Measurements from ENCODE around the gene TOX2. TPM values are rescaled to one million over a fixed set of nuclear protein-coding genes. Genes with fewer than 3 reads are reported as not detected.

The TOX2 gene
- total RNA-seq, 2 donors from 2014 or later = 1.1 to 3.5 TPM

DNA sequence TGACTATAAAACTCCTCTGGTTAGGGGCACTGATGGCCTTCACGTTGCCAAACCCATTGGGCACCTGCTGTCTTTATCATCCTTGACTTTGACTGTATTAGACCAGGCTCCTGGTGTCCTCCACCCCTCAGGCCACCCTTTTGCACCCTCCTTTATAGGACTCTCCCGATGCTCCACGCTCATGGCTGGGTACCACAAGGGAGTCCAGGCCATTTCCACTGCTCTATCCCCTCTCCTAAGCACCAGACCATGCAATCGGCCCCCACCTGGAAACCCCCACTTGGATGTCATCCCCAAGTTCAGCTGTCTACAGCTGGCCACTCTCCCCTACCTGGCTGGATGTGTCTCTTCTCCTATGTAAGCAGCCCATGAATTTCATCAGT is 115.2 kb downstream of the TOX2 start:
- Mint-ChIP-seq H3K4me1 (peaks cover 13% of the 10 kb centered on the region), H3K27me3 (peaks cover 5% of the 10 kb centered on the region), H3K27ac (no peak overlapping the region), H3K36me3 (ENCODE audit: low read depth) (no peaks in the 10 kb centered on the region), H3K9me3 (no peaks in the 10 kb centered on the region), H3K4me3 (no peak overlapping the region)
- no peak for ATAC-seq (replicated peaks)

DNA sequence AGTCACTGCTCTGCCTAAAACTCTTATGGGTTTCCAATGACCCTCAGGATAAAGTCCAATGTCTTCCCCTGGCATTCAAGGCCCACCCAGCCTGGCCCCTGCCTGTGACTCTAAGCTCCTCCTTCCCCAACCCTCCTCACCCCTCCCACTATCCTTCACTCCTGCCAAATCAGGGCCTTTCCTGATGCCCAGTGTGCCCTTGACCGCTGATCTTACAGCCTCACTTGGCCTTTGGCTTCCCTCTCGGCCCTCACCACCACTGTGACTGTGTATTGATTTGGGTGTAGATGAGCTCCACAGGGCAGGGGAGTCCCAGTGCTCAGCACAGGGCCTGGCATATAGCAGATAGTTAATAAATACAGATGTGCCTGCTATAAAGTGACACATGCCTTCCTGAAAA is 115.7 kb downstream of the TOX2 start:
- no peak overlapping the region for H3K27ac Mint-ChIP-seq
- peaks cover 11% of the 10 kb centered on the region for H3K27me3 Mint-ChIP-seq
- H3K4me1 Mint-ChIP-seq = peaks cover 13% of the 10 kb centered on the region
- H3K36me3 Mint-ChIP-seq (ENCODE audit: low read depth) = no peaks in the 10 kb centered on the region
- no peak for ATAC-seq (replicated peaks)
- no peaks in the 10 kb centered on the region for H3K9me3 Mint-ChIP-seq
- H3K4me3 Mint-ChIP-seq = no peak overlapping the region

DNA sequence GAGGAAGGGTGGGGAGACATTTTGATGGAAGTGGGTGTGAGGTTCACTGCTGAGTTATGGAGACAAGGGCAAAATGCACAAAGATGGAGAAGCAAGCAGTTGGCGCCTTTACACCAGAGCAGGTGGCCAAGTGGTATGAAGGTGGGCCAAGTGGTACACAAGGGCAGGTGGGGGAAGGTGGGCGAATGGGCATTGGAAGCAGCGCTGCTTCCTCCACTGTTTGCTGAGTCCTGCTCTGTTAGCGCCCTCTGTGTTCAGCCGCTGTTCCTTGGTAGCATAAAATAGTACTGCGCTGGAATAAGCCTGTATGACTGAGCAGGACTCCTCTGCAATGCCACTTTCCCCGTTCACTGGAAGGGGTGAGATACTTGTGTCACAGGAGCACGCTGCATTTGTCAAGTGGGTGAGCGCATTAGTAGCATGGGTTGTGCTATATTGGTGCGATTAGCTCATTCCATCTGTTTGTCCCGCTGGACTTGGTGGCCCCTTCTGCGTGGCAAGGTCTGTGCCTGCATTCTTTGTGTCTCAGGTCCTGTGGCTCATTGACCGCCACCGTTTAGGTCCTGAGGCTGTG is 116.4 kb downstream of the TOX2 start:
- peaks cover 14% of the 10 kb centered on the region for H3K27me3 Mint-ChIP-seq
- H3K36me3 Mint-ChIP-seq (ENCODE audit: low read depth) = no peaks in the 10 kb centered on the region
- H3K4me1 Mint-ChIP-seq = peaks cover 13% of the 10 kb centered on the region
- ATAC-seq (replicated peaks) = no peak
- no peak overlapping the region for H3K4me3 Mint-ChIP-seq
- H3K9me3 Mint-ChIP-seq = no peaks in the 10 kb centered on the region
- no peak overlapping the region for H3K27ac Mint-ChIP-seq

DNA sequence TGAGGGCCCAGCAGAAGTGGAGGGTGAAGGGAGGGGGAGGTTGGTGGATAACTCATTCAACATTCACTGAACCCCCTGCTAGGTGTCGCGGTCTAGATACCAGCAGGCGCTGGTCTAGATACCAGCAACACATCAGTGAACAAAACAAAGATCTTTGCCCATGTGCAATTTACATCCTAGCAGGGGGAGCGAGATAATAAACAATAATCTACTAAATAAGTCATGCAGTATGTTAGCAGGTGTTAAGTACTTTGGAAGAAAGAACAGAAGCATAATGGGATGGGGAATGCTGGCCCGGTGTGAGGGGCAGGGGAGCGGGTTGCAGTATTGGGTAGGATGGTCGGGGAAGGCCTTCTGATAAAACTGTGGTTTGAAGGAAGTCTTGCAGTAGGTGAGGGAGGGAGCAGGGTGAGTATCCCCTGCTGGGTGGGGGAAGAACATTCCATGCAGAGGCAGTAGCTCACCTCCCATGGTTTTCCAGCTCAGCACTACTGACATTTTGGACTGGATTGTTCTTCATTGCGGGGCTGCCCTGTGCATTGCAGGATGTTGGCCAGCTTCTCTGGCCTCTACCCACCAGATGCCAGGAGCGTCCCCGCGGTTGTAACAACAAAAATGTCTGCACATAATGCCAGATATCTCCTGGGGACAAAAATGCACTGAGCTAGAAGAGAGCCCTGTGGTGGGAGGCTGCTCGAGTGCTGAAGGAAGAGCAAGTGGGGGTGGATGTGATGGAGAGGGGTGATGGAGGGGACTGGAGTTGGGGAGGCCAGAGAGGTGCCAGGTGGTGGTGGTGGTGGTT is 117.3 kb downstream of the TOX2 start:
- no peak for ATAC-seq (replicated peaks)
- Mint-ChIP-seq H3K27ac (no peak overlapping the region), H3K36me3 (ENCODE audit: low read depth) (no peaks in the 10 kb centered on the region), H3K4me3 (no peak overlapping the region), H3K27me3 (peaks cover 14% of the 10 kb centered on the region), H3K9me3 (no peaks in the 10 kb centered on the region), H3K4me1 (peaks cover 13% of the 10 kb centered on the region)

DNA sequence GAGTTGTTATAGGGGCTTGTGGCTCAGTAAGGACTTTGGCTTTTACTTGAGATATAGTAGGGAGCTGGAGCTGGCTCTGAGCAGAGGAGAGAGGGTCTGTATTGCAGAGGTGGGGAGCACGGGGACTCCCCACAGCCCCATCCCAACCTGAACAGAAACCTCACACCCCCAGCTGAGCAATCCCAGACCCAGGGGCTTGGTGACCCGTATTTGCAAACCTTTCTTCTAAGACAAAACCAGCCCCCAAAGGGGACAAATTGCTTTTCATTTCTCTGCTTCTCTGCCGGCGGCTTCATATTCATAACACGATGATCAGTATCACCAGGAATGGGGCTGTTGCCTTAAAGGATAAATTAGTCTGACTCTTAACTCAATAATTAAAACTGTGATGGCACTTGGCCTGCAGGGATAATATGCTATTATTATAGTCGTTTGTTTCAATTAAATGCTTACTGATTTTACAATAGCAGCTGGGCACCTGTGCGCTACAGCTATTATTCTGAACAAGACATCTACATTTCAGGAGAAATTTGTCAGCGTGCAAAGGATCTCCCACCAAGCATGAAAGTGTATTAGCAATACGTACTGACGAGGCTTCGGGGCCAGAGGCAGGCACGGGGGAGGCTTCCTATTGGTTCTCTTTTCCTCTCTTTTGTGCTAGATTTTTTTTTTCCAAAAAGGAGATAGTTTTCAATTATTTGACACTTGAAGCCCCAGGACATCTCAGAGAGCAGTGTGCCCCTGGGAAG is 118.1 kb downstream of the TOX2 start:
- Mint-ChIP-seq H3K27ac (no peak overlapping the region), H3K27me3 (peaks cover 14% of the 10 kb centered on the region), H3K4me1 (peaks cover 13% of the 10 kb centered on the region), H3K36me3 (ENCODE audit: low read depth) (no peaks in the 10 kb centered on the region), H3K4me3 (no peak overlapping the region), H3K9me3 (no peaks in the 10 kb centered on the region)
- no peak for ATAC-seq (replicated peaks)

DNA sequence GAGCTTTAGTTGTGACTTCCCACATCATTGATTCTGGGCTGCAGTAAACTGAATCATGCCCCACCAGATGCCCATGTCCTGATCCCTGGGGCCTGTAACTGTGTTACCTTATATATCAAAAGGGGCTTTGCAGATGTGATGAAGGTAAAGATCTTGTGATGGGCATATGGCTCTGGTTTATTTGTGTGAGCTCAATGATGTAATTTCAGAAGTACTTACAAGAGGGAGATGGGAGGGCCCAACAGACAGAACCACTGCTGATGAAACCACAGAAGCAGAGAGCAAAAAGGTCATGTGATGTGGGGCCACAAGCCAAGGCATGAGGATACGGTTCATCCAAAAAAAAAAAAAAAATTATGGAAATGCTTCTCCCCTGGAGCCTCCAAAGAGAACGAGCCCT is 118.7 kb downstream of the TOX2 start:
- Mint-ChIP-seq H3K4me1 (peaks cover 13% of the 10 kb centered on the region), H3K27ac (no peak overlapping the region), H3K4me3 (no peak overlapping the region), H3K9me3 (no peaks in the 10 kb centered on the region), H3K27me3 (peaks cover 14% of the 10 kb centered on the region), H3K36me3 (ENCODE audit: low read depth) (no peaks in the 10 kb centered on the region)
- ATAC-seq (replicated peaks) = no peak

DNA sequence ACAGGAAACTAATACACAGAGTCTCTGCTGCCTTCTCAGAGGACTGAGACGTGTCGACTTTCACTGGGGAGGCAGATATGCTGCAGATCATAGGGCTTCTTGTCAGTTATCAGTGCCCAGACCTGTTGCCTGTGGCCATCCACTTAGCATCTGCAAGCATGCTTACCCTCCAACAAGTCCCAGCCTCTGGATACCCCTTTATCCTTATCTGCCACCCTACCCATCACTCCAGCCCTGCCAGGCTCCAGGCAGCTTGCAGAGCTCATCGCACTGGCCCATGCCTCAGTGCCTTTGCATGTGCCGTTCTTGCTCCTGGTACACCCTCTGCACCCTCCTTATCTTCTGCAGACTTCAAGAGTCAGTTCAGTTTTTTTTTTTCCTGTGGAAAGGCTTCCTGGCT is 119.2 kb downstream of the TOX2 start:
- Mint-ChIP-seq H3K4me1 (peaks cover 11% of the 10 kb centered on the region), H3K27me3 (peaks cover 14% of the 10 kb centered on the region), H3K4me3 (no peak overlapping the region), H3K27ac (no peak overlapping the region), H3K9me3 (no peaks in the 10 kb centered on the region), H3K36me3 (ENCODE audit: low read depth) (no peaks in the 10 kb centered on the region)
- ATAC-seq (replicated peaks) = no peak

DNA sequence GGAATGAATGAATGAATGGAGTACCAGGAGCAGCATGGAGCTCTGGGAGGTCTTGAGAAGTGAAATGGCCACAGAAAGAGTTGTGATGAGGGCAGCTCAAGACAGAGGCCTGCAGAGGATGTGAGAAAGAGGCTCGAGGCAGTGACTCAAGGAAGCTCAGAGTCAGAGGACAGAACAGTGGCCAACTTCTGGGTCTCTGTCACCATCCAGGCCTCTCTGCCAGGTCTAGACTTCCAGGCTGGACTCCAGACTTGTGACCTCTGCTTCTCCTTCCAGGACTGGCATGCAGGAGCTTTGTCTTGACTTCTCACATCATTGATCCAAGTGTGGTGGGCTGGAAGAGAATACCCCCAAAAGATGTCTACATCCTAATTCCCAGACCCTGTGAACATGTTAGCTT is 119.8 kb downstream of the TOX2 start:
- no peak for ATAC-seq (replicated peaks)
- no peaks in the 10 kb centered on the region for H3K9me3 Mint-ChIP-seq
- H3K36me3 Mint-ChIP-seq (ENCODE audit: low read depth) = no peaks in the 10 kb centered on the region
- no peak overlapping the region for H3K27ac Mint-ChIP-seq
- no peak overlapping the region for H3K4me3 Mint-ChIP-seq
- peaks cover 13% of the 10 kb centered on the region for H3K4me1 Mint-ChIP-seq
- peaks cover 18% of the 10 kb centered on the region for H3K27me3 Mint-ChIP-seq

DNA sequence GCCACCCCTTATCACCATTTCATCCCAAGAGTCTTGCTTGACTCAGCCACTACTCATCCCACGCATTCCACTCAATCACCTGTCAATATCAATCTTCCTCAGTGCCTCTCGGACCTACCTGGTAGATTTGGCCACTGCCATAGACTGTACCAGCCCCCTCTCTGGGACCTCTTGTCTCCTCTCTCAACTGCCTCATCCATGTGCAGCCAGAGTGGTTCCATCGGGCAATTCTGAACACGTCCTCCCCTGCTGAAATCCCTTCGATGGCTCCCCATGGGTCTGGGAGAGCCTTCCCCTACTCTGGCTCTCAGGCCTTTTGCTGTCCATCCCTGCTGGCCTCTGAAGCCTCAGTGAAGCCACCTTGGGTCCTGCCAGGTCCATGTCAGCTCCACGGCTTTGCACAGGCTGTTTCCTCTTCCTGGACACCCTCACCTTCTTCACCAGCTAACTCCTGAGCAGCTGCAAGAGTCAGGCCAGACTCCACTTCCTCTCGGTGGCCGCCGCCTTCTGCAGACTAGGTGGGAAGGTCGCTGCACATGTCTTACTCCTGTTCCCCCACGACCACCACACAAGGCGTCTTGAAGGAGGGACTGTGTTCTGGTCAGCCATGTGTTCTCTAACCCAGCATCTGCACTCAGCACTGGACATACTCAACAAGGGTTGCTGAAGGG is 120.4 kb downstream of the TOX2 start:
- no peak overlapping the region for H3K4me3 Mint-ChIP-seq
- ATAC-seq (replicated peaks) = no peak
- no peaks in the 10 kb centered on the region for H3K9me3 Mint-ChIP-seq
- peaks cover 19% of the 10 kb centered on the region for H3K27me3 Mint-ChIP-seq
- peaks cover 7% of the 10 kb centered on the region for H3K4me1 Mint-ChIP-seq
- no peaks in the 10 kb centered on the region for H3K36me3 Mint-ChIP-seq (ENCODE audit: low read depth)
- H3K27ac Mint-ChIP-seq = no peak overlapping the region

DNA sequence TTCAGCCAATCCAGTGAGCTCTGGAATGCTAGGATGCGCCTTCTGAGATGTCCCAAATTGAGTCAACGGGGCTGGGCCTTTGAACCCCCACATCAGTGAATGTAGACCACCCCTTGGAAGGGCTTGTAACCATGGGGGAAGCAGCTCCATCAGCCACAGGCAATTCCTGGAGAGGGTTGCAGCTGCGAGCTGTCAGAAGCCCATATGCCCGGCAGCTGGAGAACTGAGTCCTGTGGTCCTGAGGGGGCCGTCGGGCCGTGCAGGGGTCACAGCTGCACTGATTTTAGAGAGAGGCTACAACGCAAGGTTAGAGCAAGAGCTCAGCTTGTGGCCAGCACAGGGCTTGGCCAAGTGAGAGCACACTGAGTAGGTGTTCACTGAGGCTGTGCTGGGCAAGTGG is 121.3 kb downstream of the TOX2 start:
- H3K27ac Mint-ChIP-seq = no peak overlapping the region
- peaks cover 5% of the 10 kb centered on the region for H3K4me1 Mint-ChIP-seq
- H3K4me3 Mint-ChIP-seq = no peak overlapping the region
- no peaks in the 10 kb centered on the region for H3K9me3 Mint-ChIP-seq
- H3K27me3 Mint-ChIP-seq = peaks cover 26% of the 10 kb centered on the region
- ATAC-seq (replicated peaks) = no peak
- H3K36me3 Mint-ChIP-seq (ENCODE audit: low read depth) = no peaks in the 10 kb centered on the region

DNA sequence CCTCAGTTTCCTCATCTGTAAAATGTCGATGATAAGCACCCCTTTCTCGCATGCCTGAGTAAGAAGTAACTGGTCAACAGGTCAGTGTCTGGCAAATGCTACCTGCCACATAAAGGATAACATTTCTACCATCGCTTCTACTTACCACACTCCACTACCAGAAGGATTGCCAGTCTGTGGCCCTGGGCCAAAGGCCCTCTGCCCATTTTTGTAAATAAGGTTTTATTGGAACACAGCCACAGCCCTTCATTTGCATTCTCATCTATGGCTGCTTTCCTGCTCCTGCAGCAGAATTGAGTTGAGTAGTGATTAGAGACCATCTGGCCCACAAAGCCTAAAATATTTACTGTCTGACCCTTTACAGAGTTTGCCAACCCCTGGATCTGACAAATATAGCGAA is 121.8 kb downstream of the TOX2 start:
- Mint-ChIP-seq H3K4me3 (no peak overlapping the region), H3K27me3 (peaks cover 26% of the 10 kb centered on the region), H3K9me3 (no peaks in the 10 kb centered on the region), H3K4me1 (peaks cover 5% of the 10 kb centered on the region), H3K36me3 (ENCODE audit: low read depth) (no peaks in the 10 kb centered on the region), H3K27ac (no peak overlapping the region)
- ATAC-seq (replicated peaks) = no peak

DNA sequence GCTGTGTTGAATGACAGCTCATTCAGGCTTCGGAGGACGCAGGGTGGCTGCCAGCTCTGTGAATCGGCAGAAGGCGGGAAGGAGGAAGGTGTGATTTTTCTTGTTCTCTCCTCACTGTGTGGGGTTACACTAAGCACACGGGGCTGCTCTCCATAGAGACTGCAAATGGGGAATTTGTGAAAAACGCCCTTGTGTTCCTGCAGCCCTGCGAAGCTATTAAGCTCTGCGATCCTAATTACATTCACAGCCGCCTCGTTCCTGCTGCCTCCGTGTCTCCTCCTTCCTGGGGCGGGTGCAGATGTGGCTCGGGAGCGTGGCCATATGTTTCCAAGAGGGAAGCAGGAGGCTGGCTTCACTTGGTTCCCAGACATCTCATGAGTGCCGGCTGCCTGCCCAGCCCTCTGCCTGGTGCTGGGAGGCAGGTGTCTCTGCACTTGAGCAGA is 124.0 kb downstream of the TOX2 start:
- Mint-ChIP-seq H3K9me3 (no peaks in the 10 kb centered on the region), H3K4me1 (peaks cover 5% of the 10 kb centered on the region), H3K27ac (no peak overlapping the region), H3K27me3 (peaks cover 31% of the 10 kb centered on the region), H3K4me3 (no peak overlapping the region), H3K36me3 (ENCODE audit: low read depth) (no peaks in the 10 kb centered on the region)
- no peak for ATAC-seq (replicated peaks)

DNA sequence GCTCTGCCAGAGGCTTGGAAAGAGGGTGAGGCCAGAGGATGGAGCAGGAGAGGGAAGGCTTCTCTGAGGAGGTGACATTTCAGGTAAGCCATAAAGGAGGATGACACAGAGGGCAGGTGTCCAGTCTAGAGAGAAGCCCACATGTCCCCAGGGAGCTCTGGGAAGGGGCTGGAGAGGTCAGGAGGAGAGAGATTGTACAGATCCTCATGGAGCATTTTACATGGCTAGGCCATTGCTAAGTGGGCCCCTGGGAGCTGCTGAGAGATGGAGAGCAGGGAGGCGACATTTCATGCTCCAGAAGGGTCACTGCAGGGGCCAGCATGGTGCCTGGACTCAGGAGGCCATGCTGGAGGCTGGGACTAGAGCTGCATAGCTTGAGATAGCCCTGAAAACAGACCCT is 124.5 kb downstream of the TOX2 start:
- no peaks in the 10 kb centered on the region for H3K36me3 Mint-ChIP-seq (ENCODE audit: low read depth)
- no peak overlapping the region for H3K27ac Mint-ChIP-seq
- peaks cover 5% of the 10 kb centered on the region for H3K4me1 Mint-ChIP-seq
- H3K9me3 Mint-ChIP-seq = no peaks in the 10 kb centered on the region
- no peak for ATAC-seq (replicated peaks)
- H3K4me3 Mint-ChIP-seq = no peak overlapping the region
- peaks cover 31% of the 10 kb centered on the region for H3K27me3 Mint-ChIP-seq

DNA sequence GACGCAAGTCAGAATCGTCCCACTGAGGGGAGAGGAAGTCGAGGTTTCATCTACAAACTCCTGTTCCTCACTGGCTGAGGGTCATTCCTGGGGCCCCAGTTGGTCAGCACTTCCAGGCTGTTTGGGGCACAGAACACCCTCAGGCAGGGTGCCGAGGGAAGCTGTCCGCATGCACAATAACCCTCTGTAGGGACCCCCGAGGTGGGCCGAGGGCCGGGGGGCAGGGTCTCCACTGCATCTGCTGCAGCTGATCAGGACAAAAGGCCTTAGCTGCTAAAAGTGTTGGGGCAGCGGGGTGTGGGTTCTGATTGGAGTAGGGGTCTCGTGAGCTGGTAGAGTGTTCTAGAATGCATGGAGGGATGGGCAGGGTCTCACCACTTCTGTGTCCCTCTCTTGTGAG is 125.1 kb downstream of the TOX2 start:
- Mint-ChIP-seq H3K36me3 (ENCODE audit: low read depth) (no peaks in the 10 kb centered on the region), H3K4me3 (no peak overlapping the region), H3K27me3 (peaks cover 29% of the 10 kb centered on the region), H3K4me1 (peaks cover 5% of the 10 kb centered on the region), H3K9me3 (no peaks in the 10 kb centered on the region), H3K27ac (no peak overlapping the region)
- no peak for ATAC-seq (replicated peaks)
